Fibroblast of pulmonary artery (primary cell): ENCODE measurements around the gene PHIP.
"Not testable (repeated sequence)": the region's sequence is repeated elsewhere in the genome, so short reads cannot be mapped to it uniquely, and the experiment has no call there.

ENCODE experiments used
- DNase-seq: peaks from one replicate; pipeline ENCODE4 v3.0.0-alpha.2; 2010; ENCODE audit warnings: low read depth
- H3K4me3 ChIP-seq: replicated peaks from 2 replicates; pipeline ENCODE4 v1.5.1; 2011; ENCODE audit warnings: low read depth, mild to moderate bottlenecking, control low read depth, low read length, moderate library complexity
- TF ChIP-seq, protein P1 (sequence below): IDR thresholded peaks from 2 replicates; pipeline ENCODE4 v1.5.1; 2011; ENCODE audit warnings: mild to moderate bottlenecking, control low read depth, low read length, inconsistent platforms; ENCODE audit errors: missing control alignments

The PHIP gene

GRCh38 chr6:78896227-78896626 is 181.8 kb downstream of the PHIP start:
- TF ChIP-seq, protein P1, sequence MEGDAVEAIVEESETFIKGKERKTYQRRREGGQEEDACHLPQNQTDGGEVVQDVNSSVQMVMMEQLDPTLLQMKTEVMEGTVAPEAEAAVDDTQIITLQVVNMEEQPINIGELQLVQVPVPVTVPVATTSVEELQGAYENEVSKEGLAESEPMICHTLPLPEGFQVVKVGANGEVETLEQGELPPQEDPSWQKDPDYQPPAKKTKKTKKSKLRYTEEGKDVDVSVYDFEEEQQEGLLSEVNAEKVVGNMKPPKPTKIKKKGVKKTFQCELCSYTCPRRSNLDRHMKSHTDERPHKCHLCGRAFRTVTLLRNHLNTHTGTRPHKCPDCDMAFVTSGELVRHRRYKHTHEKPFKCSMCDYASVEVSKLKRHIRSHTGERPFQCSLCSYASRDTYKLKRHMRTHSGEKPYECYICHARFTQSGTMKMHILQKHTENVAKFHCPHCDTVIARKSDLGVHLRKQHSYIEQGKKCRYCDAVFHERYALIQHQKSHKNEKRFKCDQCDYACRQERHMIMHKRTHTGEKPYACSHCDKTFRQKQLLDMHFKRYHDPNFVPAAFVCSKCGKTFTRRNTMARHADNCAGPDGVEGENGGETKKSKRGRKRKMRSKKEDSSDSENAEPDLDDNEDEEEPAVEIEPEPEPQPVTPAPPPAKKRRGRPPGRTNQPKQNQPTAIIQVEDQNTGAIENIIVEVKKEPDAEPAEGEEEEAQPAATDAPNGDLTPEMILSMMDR, result no peak
- H3K4me3 ChIP-seq, result no peak overlapping the region
- no peak for DNase-seq

DNA sequence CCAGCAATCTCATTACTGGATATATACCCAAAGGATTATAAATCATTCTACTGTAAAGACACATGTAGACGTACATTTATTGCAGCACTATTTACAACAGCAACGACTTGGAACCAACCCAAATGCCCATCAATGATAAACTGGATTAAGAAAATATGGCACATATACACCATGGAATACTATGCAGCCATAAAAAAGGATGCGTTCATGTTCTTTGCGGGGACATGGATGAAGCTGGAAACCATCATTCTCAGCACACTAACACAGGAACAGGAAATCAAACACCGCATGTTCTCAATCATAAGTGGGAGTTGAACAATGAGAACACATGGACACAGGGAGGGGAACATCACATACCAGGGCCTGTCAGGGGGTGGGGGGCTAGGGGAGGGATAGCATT is 188.2 kb downstream of the PHIP start:
- DNase-seq, H3K4me3 ChIP-seq: not testable (repeated sequence)
